K562 (cell line): ENCODE results near the gene MT1X. TPM values are rescaled to one million over a fixed set of nuclear protein-coding genes. Genes with fewer than 3 reads are reported as not detected.

ENCODE experiments used
- ATAC-seq: fragments of 200-7000 bp; cut with Tn5 transposase; 3 replicates; pipeline ENCODE4 v1.9.1; 2020; ENCODE audit warnings: moderate library complexity
- BruUV-seq: library from RNA; stranded (reverse); fragments of 400-500 nt; replicated peaks from 2 replicates; lab custom pipeline; 2021; lab: Mats Ljungman, UMichigan
- CTCF ChIA-PET: fragments of 300-600 bp; formaldehyde crosslinking; extraction: SDS; loops from one replicate; lab custom pipeline; 2021; ENCODE audit warnings: low intra/inter-chr PET ratio; lab: Yijun Ruan, JAX
- POLR2A ChIA-PET: fragments of 300-600, 350-650 bp; sonication (Branson Sonifier 250); formaldehyde crosslinking; extraction: SDS; loops from one replicate; lab custom pipeline; 2021; ENCODE audit warnings: antibody characterized with exemption, inconsistent platforms; lab: Yijun Ruan, JAX
- DNase-seq, 4 experiments: peaks; one replicate each; pipeline versions ENCODE4 v3.0.0 to v3.0.0-alpha.2; 2011 to 2018; ENCODE audit warnings: low spot score in 3 of 4, mixed read lengths in 3 of 4; ENCODE audit errors: extremely low read depth in 1 of 4
- FAIRE-seq: peaks from 2 replicates; lab custom pipeline; 2011; peaks lifted over from hg19 to GRCh38; lab: Jason Lieb, UNC
- H2AFZ ChIP-seq: 2 replicates; pipeline ENCODE4 v1.6.0; 2011; ENCODE audit warnings: low read depth, low read length, control low read depth, inconsistent platforms
- H3K27ac ChIP-seq: fragments of 200-600 bp; 3 replicates; pipeline ENCODE4 v1.8.0; 2011; ENCODE audit warnings: low read depth, mild to moderate bottlenecking, control low read depth, inconsistent platforms, low read length, moderate library complexity, mixed read lengths; ENCODE audit errors: extremely low read depth
- H3K27me3 ChIP-seq, 2 experiments: fragments of 300-600 bp in 1 of 2; 2 replicates in 1 of 2; 3 replicates in 1 of 2; pipeline versions ENCODE4 v1.6.0 to v1.8.0; 2011; ENCODE audit warnings: inconsistent platforms in 2 of 2, low read length in 2 of 2, mild to moderate bottlenecking in 1 of 2, mixed read lengths in 1 of 2, moderate library complexity in 1 of 2; ENCODE audit not compliant: control insufficient read depth in 2 of 2, insufficient read depth in 2 of 2
- H3K36me3 ChIP-seq: fragments of 300-600 bp; 3 replicates; pipeline ENCODE4 v1.8.0; 2011; ENCODE audit warnings: mild to moderate bottlenecking, low read length, inconsistent platforms; ENCODE audit not compliant: control insufficient read depth, insufficient read depth
- H3K4me1 ChIP-seq, 2 experiments: fragments of 200-600 bp in 1 of 2; replicated peaks in 1 of 2; 2 replicates in 1 of 2; 3 replicates in 1 of 2; pipeline versions ENCODE4 v1.5.1 to v1.8.0; 2011; ENCODE audit warnings: inconsistent platforms in 2 of 2, low read length in 2 of 2, mild to moderate bottlenecking in 1 of 2, mixed read lengths in 1 of 2, moderate library complexity in 1 of 2; ENCODE audit not compliant: control insufficient read depth in 2 of 2, insufficient read depth in 2 of 2
- H3K4me2 ChIP-seq: 2 replicates; pipeline ENCODE4 v1.6.1; 2011; ENCODE audit warnings: low read length, control low read depth, inconsistent platforms, mixed read lengths; ENCODE audit not compliant: insufficient read depth
- H3K4me3 ChIP-seq: fragments of 200-600 bp; sonication (generic), shearing (Covaris generic); 2 replicates; pipeline ENCODE4 v1.5.1; 2016; ENCODE audit warnings: control low read depth, inconsistent platforms
- H3K79me2 ChIP-seq: fragments of 200-600 bp; 3 replicates; pipeline ENCODE4 v1.8.0; 2011; ENCODE audit warnings: low read length, inconsistent platforms; ENCODE audit not compliant: control insufficient read depth, insufficient read depth
- H3K9ac ChIP-seq, 2 experiments: 2 replicates each; pipeline versions ENCODE4 v1.6.0 to v1.6.1; 2011; ENCODE audit warnings: low read depth in 2 of 2, low read length in 2 of 2, control low read depth in 1 of 2, inconsistent platforms in 1 of 2, mild to moderate bottlenecking in 1 of 2, mixed read lengths in 1 of 2; ENCODE audit not compliant: insufficient read depth in 1 of 2
- H3K9me1 ChIP-seq: one replicate; pipeline ENCODE4 v1.6.0; 2011; ENCODE audit warnings: inconsistent platforms, mild to moderate bottlenecking, low read length, moderate library complexity; ENCODE audit not compliant: control insufficient read depth, insufficient read depth
- H3K9me3 ChIP-seq: replicated peaks from 2 replicates; pipeline ENCODE4 v1.5.1; 2011; ENCODE audit warnings: low read depth, low read length, inconsistent platforms; ENCODE audit not compliant: control insufficient read depth, insufficient read depth
- H4K20me1 ChIP-seq: replicated peaks from 2 replicates; pipeline ENCODE4 v1.6.1; 2011; ENCODE audit warnings: low read length, inconsistent platforms, mixed read lengths; ENCODE audit not compliant: control insufficient read depth, insufficient read depth
- BMI1 ChIP-seq: fragments of 150-350 bp; IDR thresholded peaks from 2 replicates; pipeline ENCODE4 v1.6.1; 2014; ENCODE audit warnings: low read length
- CBFA2T3 ChIP-seq: fragments of 450-650 bp; IDR thresholded peaks from 2 replicates; pipeline ENCODE4 v1.6.1; 2017
- CBX8 ChIP-seq: fragments of 200-600 bp; sonication (generic); IDR thresholded peaks from 2 replicates; pipeline ENCODE4 v1.6.1; 2012; ENCODE audit warnings: borderline replicate concordance, mixed run types, low read depth, mild to moderate bottlenecking, moderate library complexity, mixed read lengths, low read length, control low read depth, inconsistent platforms; ENCODE audit not compliant: poor library complexity, severe bottlenecking; ENCODE audit errors: extremely low read depth
- CEBPB ChIP-seq: fragments of 450-650 bp; IDR thresholded peaks from 2 replicates; pipeline ENCODE4 v1.6.1; 2016; ENCODE audit warnings: missing genetic modification characterization, missing compliant biosample characterization
- HBP1 ChIP-seq: fragments of 450-650 bp; formaldehyde crosslinking; IDR thresholded peaks from 2 replicates; pipeline ENCODE4 v1.4.0; 2022; ENCODE audit warnings: missing genetic modification characterization
- NCOA6 ChIP-seq: fragments of 450-650 bp; IDR thresholded peaks from 2 replicates; pipeline ENCODE4 v1.6.1; 2017; ENCODE audit warnings: mild to moderate bottlenecking
- PHF8 ChIP-seq: fragments of 200-600 bp; sonication (generic); IDR thresholded peaks from 2 replicates; pipeline ENCODE4 v1.6.1; 2012; ENCODE audit warnings: mixed run types, mild to moderate bottlenecking, inconsistent platforms, low read length, moderate library complexity, borderline replicate concordance
- PTBP1 ChIP-seq: fragments of 200-400 bp; formaldehyde crosslinking; IDR thresholded peaks from 2 replicates; pipeline ENCODE4 v1.6.1; 2017; ENCODE audit warnings: low read depth, low read length
- RBM39 ChIP-seq: fragments of 200-400 bp; formaldehyde crosslinking; optimal IDR thresholded peaks from 2 replicates; pipeline ENCODE3; 2018; ENCODE audit warnings: low read depth, low read length
- SFPQ ChIP-seq: fragments of 200-400 bp; formaldehyde crosslinking; IDR thresholded peaks from 2 replicates; pipeline ENCODE4 v1.6.1; 2017; ENCODE audit warnings: mild to moderate bottlenecking, low read depth, low read length, moderate library complexity
- SMAD3 ChIP-seq: fragments of 450-650 bp; formaldehyde crosslinking; conservative IDR thresholded peaks from 2 replicates; pipeline ENCODE4 v1.4.0; 2020; ENCODE audit warnings: mild to moderate bottlenecking
- SREBF2 ChIP-seq: sonication (generic); formaldehyde crosslinking; IDR thresholded peaks from 2 replicates; pipeline ENCODE4 v1.4.0; 2020; ENCODE audit warnings: mild to moderate bottlenecking, missing genetic modification reagents
- SRSF9 ChIP-seq: fragments of 200-400 bp; formaldehyde crosslinking; IDR thresholded peaks from 2 replicates; pipeline ENCODE4 v1.6.1; 2017; ENCODE audit warnings: low read depth, low read length, borderline replicate concordance
- TCFL5 ChIP-seq: fragments of 250-450 bp; sonication (Bioruptor Pico); conservative IDR thresholded peaks from 2 replicates; pipeline ENCODE4 v1.6.1; 2021; ENCODE audit warnings: mild to moderate bottlenecking, moderate library complexity, matching md5 sums
- ZBTB7A ChIP-seq: IDR thresholded peaks from 2 replicates; pipeline ENCODE4 v1.6.1; 2011; ENCODE audit warnings: low read depth, mild to moderate bottlenecking, low read length, moderate library complexity, borderline replicate concordance; ENCODE audit not compliant: control insufficient read depth
- ZNF830 ChIP-seq: fragments of 250-450 bp; sonication (Bioruptor Pico); IDR thresholded peaks from 2 replicates; pipeline ENCODE4 v1.5.0; 2021; ENCODE audit warnings: mild to moderate bottlenecking
- WGBS: fragments of 100-300 bp; shearing (Covaris generic); methylation state at CpG from one replicate; pipeline ENCODE4 v1.1.6; 2016; ENCODE audit warnings: low coverage, mixed read lengths; ENCODE audit not compliant: insufficient coverage; ENCODE audit errors: missing lambda C conversion rate; 5-methylcytosine and 5-hydroxymethylcytosine counted together
- in situ Hi-C: fragments of 300-500 bp; cut with MboI; formaldehyde crosslinking; loops from 4 replicates; pipeline ENCODE4 v1.15.0; 2018; ENCODE audit warnings: inconsistent platforms, mixed read lengths
- intact Hi-C: fragments of 100-400 bp; cut with micrococcal nuclease; formaldehyde crosslinking; loops from 2 replicates; pipeline ENCODE4 v1.14.2; 2022
- polyA plus RNA-seq, 8 experiments: library from polyadenylated mRNA; depleted of rRNA in 4 of 8; stranded (reverse) in 5 of 8; unstranded in 3 of 8; fragments of >200 nt; fragmentation: Nextera tagmentation in 2 of 8; fragmentation: Illumina TruSeq in 1 of 8; extraction: Ambion mirVana in 2 of 8; extraction: Trizol in 1 of 8; gene quantifications; 2 replicates each; pipeline versions ENCODE4 v1.2.1 to v1.2.3, GENCODE V29; 2011 to 2014; ENCODE audit warnings: inconsistent platforms in 1 of 8, missing spikeins in 1 of 8
- total RNA-seq, 7 experiments: library from RNA; depleted of rRNA in 6 of 7; stranded (reverse); fragments of >200 nt in 6 of 7; fragmentation: Illumina TruSeq in 2 of 7; extraction: Trizol in 2 of 7; gene quantifications; 2 replicates each; pipeline versions ENCODE4 v1.2.1 to v1.2.3, GENCODE V29; 2011 to 2021; ENCODE audit warnings: low replicate concordance in 1 of 7
- TF ChIP-seq, protein P1 (sequence below): fragments of 250-450 bp; sonication (Bioruptor Pico); IDR thresholded peaks from 2 replicates; pipeline ENCODE4 v1.8.0; 2022; ENCODE audit warnings: moderate library complexity, mild to moderate bottlenecking, inconsistent platforms

The MT1X gene
- total and polyA plus RNA-seq, 9 of the 15 experiments (the other 6 are each of a cell fraction or from before 2014, with no cell fraction given) = 4.9 to 22.8 (median 8.7) TPM

- no peak for TF ChIP-seq NCOA6
Observed at GRCh38 chr16:56679818-56680217, 2.5 kb upstream of the MT1X start (continued).

DNA sequence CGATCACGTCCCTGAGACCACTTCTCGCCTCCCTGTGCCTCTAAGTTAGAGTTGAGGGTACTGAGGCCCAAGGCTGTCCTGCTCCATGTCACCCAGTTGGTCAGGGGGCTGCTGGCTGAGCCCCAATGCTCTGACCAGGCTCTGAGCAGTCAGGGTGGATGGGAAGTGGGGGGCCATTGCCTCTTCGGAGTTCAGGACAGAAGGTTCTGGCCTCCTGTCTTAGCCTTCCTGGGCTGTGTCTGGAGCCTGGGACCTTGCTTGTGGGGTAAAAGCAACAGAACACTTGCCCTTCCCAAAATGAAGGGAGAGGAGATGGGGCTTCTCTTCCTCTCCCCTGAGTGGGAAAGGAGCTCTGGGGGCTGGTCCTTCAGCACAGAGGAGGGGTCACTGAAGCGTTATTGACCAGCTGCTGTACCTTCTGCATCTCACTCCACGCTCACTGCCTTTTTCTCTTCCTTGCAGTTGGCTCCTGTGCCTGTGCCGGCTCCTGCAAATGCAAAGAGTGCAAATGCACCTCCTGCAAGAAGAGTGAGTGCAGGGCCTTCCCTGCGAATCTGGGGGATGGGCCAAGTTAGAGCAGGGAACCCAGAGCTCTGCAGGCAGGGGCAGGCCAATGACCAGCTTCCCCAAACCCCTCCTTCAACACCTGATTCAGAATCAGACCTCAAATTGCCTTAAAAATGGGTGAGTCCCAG is 580 bp downstream of the MT1X start:
- intact Hi-C loops = no loop called here
- Histone ChIP-seq H2AFZ (peak overlapping the region; percentile 98), H3K9me3 (no peaks in the 10 kb centered on the region), H4K20me1 (no peaks in the 10 kb centered on the region), H3K9ac (peak overlapping the region; percentile 75 to 85), H3K4me3 (peak overlapping the region; percentile 46), H3K27me3 (peaks cover 4 to 39% of the 10 kb centered on the region in 2 experiments), H3K4me2 (peak overlapping the region; percentile 94), H3K9me1 (no peaks in the 10 kb centered on the region), H3K79me2 (no peaks in the 10 kb centered on the region), H3K27ac (no peak overlapping the region), H3K4me1 (peaks cover 6 to 12% of the 10 kb centered on the region in 2 experiments; a peak in 3 of 5 replicates), H3K36me3 (no peaks in the 10 kb centered on the region)
- TF ChIP-seq ZBTB7A = no peak; the same call in 1 of the 2 replicates
- no peak for TF ChIP-seq PTBP1
- TF ChIP-seq PHF8 = no peak
- TF ChIP-seq ZNF830 (CRISPR knock-in tag) = no peak
- no peak for TF ChIP-seq SFPQ
- no peak for TF ChIP-seq BMI1
- no peak for TF ChIP-seq HBP1 (CRISPR knock-in tag)
- no peak for TF ChIP-seq SREBF2 (CRISPR knock-in tag)
- TF ChIP-seq CEBPB (tag) = no peak
- no peak for TF ChIP-seq CBX8
- no peak for TF ChIP-seq SRSF9
- TF ChIP-seq TCFL5 = no peak
- TF ChIP-seq CBFA2T3 = no peak
- no peak for TF ChIP-seq SMAD3
- TF ChIP-seq, protein P1, sequence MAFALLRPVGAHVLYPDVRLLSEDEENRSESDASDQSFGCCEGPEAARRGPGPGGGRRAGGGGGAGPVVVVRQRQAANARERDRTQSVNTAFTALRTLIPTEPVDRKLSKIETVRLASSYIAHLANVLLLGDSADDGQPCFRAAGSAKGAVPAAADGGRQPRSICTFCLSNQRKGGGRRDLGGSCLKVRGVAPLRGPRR (CRISPR knock-in tag) = no peak
- TF ChIP-seq RBM39 = no peak
- ATAC-seq (peak; percentile 16), FAIRE-seq (no peak), DNase-seq (peak in 1 of 4 experiments; percentile 4)
- ChIA-PET CTCF (interaction anchor here (0.6 kb wide), 1 partner anchor 124 kb away, joined by 4 read pairs; no protein-coding TSS in a partner anchor), POLR2A (interaction anchor here (0.9 to 1.2 kb wide), 2 partner anchors 13 to 27 kb away, joined by 3 to 4 read pairs; no protein-coding TSS in a partner anchor)
- WGBS = 19% methylated on average over 8 of the region's 8 CpGs
- BruUV-seq = TSS peak; percentile 79
- in situ Hi-C loops = no loop called here
